Measurements from ENCODE around the gene XPNPEP2. TPM values are rescaled to one million over a fixed set of nuclear protein-coding genes. Genes with fewer than 3 reads are reported as not detected.

The XPNPEP2 gene
- total RNA-seq, 1 donor from 2014 or later, result 2.0 TPM

- DNase-seq (ENCODE audit: low spot score), result no peak
Observed at GRCh38 chrX:129797251-129797906, 58.6 kb downstream of the XPNPEP2 start.

GRCh38 chrX:129798456-129798855 is 59.7 kb downstream of the XPNPEP2 start:
- no peak for DNase-seq (ENCODE audit: low spot score)

GRCh38 chrX:129798888-129799287 is 60.1 kb downstream of the XPNPEP2 start:
- no peak for DNase-seq (ENCODE audit: low spot score)

GRCh38 chrX:129800186-129800585 is 61.4 kb downstream of the XPNPEP2 start:
- DNase-seq (ENCODE audit: low spot score), result no peak

GRCh38 chrX:129802863-129803262 is 64.1 kb downstream of the XPNPEP2 start:
- DNase-seq (ENCODE audit: low spot score), result no peak

GRCh38 chrX:129804806-129805205 is 66.0 kb downstream of the XPNPEP2 start:
- no peak for DNase-seq (ENCODE audit: low spot score)

GRCh38 chrX:129808158-129808828 is 69.5 kb downstream of the XPNPEP2 start:
- DNase-seq (ENCODE audit: low spot score), result no peak

GRCh38 chrX:129808829-129809796 is 70.3 kb downstream of the XPNPEP2 start:
- DNase-seq (ENCODE audit: low spot score), result no peak

GRCh38 chrX:129813662-129814368 is 75.0 kb downstream of the XPNPEP2 start:
- DNase-seq (ENCODE audit: low spot score), result no peak

GRCh38 chrX:129818123-129818522 is 79.3 kb downstream of the XPNPEP2 start:
- no peak for DNase-seq (ENCODE audit: low spot score)

Other genes with a start within 250 kb of the XPNPEP2 start
- 28.8 TPM for gene SMARCA1, start 215.5 kb upstream of the XPNPEP2 start, total RNA-seq
- 30.3 TPM for gene OCRL, start 198.7 kb upstream of the XPNPEP2 start, total RNA-seq
- gene APLN, start 84.0 kb upstream of the XPNPEP2 start, total RNA-seq, result 0.20 TPM
- 13.6 TPM for gene SASH3, start 41.0 kb downstream of the XPNPEP2 start, total RNA-seq
- 32.9 TPM for gene ZDHHC9, start 104.9 kb downstream of the XPNPEP2 start, total RNA-seq
- 15.0 TPM for gene UTP14A, start 167.2 kb downstream of the XPNPEP2 start, total RNA-seq
- gene BCORL1, start 243.7 kb downstream of the XPNPEP2 start, total RNA-seq, result 12.4 TPM